Erythroblast (primary cell): ENCODE measurements around the gene SNCAIP.

Experiments used
- GATA1 ChIP-seq: IDR thresholded peaks from 2 replicates; pipeline ENCODE4 v1.6.1; 2011; ENCODE audit warnings: low read depth, mild to moderate bottlenecking, control low read depth, low read length, moderate library complexity
- POLR2A ChIP-seq: IDR thresholded peaks from 2 replicates; pipeline ENCODE4 v1.6.1; 2011; ENCODE audit warnings: mild to moderate bottlenecking, low read length

- TF ChIP-seq POLR2A (no peak), GATA1 (no peak)
Measured at GRCh38 chr5:122392224-122392623, 80.2 kb downstream of the SNCAIP start.
